Suppressor macrophage treated with lipopolysaccharide for 4 hours (primary cell): Measurements from ENCODE around the gene FOXP2.

Experiments used
- DNase-seq: peaks from one replicate; pipeline ENCODE4 v3.0.0-alpha.2; 2020

FOXP2 gene

DNA sequence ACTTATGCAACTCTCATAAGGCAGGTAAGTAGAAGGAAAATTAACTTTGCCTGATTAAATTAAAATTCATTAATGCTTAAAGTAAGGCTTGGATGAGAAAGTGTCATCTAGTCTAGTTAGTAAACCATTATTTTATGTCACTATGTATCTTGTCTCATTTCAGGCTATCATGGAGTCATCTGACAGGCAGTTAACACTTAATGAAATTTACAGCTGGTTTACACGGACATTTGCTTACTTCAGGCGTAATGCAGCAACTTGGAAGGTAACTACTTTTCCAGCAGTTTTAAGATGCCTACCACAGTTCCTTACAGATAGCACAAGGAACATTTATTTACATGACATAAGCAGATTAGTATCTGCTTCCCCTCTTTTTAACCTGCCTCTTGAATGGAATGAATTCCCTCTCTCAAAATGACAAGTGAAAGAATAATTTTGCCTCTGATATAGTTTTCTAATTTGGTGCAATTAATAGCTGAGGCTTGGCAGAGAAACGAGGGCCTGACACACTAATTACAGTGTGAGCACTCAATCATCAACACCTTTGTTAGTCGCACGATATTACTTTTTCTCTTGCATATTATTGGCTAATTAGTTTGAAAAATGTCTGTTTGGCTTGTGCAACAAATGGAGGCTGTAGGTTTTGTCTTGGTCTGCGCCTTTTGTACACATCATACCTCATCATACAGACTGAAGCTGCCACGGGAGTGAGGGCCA, 245.0 kb downstream of the FOXP2 start:
- no peak for DNase-seq

DNA sequence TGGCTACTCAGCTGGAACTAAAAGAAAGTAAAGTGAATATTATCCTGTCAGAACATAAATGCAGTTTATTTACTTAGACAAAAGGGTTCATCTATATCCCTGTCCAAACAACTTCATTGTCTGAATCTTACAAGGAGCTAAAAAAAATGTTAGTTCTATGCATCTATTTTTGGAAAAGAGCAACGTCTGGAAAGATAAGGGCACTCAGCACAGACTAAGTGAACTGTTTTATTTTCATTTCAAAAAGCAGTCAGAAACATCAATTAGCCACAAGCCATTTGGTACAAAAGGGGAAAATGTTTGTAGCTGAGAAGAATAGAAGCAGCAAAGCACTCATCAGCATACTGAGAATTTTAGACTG, 245.5 kb downstream of the FOXP2 start:
- no peak for DNase-seq

DNA sequence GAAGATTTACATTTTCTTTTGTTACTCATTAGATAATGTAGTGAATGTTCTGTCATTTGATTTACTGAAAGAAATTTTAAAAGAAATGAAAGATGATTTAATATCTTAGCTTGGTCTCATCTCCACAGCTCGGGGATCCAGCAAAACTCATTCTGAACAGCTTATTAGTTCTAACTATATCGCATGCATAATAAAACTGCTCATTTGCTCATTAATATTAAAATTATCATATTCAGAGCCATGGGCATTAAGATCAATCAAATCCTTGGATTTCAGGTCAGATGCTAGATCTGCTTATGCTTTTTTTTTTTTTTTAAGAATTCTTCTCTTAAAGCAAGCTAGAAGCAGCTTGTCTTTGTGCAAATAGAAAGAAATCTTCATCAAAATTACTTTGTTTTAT, 246.1 kb downstream of the FOXP2 start:
- no peak for DNase-seq

DNA sequence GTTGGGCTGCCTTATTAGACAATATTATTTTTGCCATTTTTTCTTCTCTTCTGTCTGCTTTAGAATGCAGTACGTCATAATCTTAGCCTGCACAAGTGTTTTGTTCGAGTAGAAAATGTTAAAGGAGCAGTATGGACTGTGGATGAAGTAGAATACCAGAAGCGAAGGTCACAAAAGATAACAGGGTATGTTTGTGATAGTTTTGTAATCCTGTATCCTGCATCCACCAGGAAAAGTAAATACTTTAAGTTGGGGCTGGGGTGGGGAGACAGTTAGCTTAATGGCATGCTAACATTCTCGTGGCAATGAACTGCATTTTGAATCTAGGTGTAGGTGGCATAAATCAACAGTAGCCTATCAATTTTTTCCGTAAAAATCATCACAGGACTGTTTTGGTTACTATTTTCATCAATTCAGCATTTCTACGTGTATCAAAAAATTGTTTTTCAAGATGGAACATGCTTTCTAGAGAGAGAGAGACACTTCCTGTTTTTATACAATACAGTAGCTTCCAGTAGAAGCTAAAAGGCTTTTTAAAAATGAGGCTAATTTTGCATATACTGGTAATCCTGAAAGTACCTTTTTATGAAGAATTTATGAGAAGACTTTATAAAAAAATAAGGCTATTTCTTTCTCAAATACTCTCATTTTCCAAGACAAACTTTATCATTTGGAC, 247.5 kb downstream of the FOXP2 start:
- DNase-seq, result no peak

DNA sequence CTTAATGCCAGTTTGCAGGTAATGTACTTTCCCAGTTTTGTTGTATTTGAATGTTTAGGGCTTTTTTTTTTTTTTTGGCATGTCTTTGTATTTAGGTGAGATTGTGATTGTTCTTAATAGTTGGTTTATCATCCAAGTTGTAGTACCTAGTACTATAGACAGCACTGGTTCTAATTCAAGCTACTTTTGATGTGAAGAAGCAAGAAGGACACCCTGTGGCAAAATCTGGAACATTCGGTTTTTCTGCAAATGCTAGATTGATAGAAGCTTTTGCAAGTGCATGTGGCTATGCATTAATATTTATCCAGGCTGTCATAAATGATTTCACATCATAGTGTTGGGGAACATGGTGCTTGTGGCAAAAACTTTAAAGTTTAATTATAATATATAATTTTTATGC, 248.9 kb downstream of the FOXP2 start:
- peak; percentile 3 for DNase-seq

DNA sequence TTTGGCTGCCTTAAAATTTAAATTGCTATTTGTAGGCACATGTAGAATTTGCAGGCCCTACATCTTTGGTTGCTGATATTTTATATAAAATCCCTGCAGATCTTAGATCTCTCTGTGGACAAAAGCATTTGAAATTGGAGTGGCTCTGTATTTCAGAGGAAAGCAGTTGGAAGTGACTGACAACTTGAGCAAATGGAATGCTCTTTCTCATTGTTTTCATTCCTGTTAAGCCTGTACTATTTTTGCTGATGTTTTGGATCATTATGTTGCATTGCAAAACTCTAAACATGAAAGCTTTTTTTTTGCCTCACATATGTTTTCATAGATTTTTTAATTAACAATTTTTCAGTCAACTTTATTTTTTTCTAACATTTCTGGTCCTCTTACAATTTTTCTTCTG, 256.1 kb downstream of the FOXP2 start:
- DNase-seq, result no peak

DNA sequence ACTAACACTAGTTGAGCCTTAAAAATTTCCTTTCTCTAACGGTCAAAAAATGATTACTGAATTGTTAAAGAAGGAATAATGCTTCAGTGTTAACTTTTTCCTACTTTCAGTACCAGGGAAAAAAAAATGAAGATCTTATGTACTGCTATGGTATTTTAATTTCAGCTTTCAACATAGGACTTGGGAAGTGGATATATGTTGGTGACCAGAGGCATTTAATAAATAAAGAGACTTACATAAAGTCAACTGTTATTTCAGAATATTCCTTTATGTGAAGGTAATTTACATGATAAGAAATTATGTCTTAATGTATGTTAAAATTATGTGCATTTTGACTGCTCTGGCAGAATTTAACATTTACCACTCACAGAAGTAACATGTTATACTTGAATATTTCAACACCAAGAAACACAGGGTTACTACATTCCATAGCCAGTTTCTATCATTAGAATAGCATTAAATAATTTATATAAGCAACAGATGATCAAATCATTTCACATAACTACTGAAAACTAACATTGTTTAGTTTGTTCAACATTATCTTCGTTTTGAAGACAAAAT, 257.0 kb downstream of the FOXP2 start:
- no peak for DNase-seq

DNA sequence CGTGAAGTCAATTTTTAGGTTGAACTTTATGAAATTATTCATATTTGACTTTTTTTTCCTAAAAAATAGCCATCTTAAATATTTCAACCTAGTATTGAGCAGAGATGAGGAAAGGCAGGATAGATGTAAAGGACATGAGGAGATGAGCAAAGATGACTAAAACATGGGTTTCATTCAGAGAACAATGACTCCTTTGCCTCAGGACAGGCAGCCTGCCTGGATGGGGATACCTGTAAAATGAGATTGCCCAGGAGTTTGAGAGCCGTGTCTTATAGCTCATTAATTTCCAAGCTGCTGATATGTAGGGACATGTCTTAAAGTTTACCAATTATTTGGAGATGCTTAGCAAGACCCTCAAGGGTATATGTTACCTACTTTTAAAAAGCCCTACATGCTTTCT, 263.5 kb downstream of the FOXP2 start:
- no peak for DNase-seq

DNA sequence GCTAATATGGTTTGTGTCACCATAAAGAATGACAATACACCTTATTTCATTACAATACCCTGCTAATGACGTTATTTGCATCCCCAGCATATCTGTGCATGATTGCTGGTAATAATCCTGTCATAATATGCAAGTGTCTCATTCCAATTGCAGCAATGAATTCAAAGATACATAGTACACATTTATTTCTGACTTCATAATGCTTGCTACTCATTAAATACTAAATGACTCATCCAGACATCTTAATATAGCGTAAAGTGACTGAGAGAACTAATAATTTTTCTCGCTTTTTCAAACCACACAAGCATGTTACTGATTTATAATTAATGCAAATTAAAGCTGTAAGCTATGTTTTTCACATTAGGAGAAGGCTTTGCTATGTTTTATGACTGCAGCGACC, 272.6 kb downstream of the FOXP2 start:
- DNase-seq, result no peak

DNA sequence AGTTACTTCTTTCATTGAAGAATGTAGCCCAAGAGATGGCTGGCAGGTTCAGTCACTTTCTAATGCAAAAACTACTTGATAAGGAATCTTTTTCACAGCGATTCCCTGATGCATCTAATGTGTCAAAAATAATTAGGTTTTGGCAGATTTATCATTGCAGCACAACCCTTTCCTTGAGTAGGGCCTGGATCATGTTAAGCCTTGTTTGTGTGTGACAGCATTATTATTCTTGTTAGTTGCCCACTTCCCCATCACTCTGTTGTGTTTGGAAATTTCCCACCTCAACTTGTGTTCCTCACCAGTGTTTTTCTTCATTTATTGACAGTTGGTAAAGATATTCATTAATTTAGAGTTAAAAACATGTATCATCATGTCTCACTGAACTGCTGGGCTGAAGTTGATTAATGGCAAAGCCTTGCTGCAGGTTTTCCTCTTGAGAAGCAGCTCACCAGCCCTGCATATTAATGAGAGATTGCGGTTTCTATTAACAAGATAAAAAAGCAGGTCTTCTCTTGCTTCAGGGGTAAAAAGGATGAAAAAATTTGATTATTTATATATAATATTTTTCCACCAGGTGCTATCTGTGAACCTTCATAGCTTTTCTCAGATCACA, 273.9 kb downstream of the FOXP2 start:
- DNase-seq, result no peak

DNA sequence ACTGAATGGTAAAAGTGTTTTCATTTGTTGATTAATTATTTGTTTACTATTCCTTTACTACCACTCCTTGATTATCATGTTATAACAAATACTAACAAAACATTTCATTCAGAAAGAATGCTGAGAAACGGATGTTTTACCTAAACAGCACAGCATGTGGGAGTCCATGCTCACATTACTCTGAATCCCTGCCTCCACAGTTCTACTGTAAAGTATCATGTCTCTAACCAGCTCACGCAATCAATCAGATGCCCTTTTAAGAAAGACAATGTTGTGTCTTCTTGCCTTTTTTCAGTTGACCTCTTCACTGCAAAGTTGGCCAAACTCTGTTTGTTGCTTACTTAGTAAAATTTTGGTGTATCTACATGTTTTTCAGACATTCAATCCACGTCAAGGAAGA, 274.8 kb downstream of the FOXP2 start:
- DNase-seq, result no peak

DNA sequence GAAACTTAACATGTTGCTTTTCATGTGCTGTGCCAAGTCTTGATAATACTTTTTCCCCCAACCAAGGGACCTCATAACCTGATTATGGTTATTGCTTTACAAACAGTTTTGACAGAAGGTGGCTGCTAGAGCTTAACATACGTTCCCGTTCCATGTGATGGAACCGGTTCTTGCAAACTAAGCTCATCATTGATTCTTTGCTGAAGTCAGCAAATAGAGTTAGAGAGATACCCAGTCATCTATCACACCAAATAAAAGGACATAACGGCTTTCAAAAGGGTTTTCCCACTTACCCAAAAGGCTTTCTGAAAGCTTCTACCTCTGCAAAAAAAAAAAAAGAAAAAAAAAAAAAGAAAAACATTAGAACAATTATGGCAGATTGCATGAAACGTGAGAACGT, 277.0 kb downstream of the FOXP2 start:
- DNase-seq, result no peak

DNA sequence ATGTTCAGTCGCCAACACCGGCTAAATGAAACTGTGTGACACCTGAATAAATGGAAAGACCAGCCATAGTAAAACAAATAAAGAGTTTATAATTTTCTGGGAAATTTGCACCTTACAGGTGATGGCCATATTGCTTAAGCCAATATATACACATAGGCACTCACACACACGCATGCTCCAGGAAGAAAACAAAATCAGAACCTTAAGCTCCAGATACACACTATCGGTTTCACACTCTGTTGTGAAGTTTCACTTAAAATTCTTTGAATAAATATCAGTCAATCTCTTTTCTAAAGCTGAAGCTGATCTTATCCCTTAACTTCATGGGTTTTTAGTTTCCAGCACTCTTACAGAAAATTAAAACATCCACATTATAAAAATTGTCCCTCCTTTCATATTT, 280.6 kb downstream of the FOXP2 start:
- DNase-seq, result no peak

DNA sequence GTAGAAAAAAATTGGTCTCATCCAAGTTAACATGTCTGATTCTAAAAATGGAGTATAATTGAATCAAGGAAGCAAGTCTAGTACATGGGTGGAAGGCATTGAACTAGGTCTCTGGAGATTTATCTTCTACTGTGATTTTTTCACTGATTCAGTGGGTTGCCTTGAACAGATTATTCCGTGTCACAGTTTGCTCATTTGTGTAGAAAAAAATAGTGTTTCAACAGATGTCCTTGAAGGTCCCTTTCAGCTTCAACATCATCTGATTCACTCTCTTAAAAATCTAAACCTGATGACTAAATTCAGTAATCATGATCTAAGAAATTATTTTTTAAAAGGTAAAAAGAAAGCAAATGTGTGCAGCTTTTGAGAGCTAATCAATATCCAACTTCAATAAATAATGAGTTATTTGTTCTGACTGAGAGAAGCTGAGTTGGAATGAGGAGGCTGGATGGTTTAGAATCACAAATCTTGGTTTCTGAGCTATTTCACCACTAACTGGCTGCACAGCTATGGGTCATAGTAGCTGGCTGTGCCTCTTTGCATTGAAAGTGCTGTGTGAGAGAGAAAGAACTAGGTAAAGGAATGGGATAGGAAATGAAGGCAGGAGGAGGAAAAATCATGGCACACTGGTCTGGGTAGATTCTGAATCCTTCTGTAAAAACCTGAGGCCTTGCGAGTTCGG, 285.8 kb downstream of the FOXP2 start:
- no peak for DNase-seq

DNA sequence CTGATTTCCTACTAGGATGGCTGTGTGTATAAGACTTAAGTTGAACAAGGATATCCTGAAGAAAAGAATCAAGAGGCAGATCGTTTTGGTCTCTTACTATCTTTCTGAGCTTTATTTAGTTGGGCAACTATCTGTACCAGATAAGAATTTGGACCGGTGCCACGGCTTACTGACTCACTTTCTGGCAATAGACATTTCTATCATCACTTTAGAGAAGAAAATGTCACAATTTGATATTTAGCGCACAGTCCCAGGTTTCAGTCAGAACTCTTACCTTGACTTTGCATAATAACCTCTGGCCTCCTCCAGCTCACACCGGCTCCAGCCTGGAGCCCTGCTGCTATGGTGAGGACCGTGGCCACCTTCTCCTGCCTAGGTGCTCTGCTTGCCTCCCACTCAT, 289.1 kb downstream of the FOXP2 start:
- DNase-seq, result no peak

DNA sequence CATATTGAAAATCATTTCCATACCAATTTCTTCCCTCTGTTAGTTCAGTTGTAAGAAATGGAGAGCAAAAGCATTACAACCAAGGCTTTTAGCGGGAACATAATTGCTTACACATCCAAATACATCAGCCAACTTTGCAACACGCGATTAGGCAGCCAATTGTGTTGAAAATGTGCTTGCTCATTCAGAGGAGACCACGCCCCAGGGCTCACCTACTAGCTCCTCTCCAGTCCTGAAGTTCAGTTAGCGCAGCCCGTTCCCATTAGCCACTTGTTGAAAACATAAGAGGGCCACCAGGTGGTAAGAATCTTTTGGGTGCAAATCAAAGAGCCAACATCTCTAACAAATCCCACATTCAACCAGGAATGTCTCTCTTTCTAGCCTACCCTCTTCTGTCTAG, 294.0 kb downstream of the FOXP2 start:
- no peak for DNase-seq

DNA sequence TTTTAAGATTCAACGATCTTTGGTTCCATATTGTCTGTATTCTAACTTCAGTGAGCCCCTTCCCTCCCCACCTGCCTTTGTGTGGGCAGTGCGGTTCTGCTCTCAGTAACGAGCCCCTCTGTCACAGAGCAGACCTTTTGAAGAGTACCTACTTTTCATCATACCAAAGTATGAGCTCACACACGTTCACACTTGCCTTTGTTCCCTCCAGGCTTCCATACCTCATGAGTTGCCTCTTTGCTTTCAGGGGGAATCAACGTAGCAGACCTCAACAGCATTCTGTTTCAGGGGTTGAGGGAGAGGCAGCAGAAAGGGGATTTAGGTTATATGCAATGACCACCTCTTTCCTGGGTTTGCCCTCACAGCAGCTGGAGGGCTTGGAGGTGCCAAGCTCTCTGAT, 295.9 kb downstream of the FOXP2 start:
- no peak for DNase-seq

DNA sequence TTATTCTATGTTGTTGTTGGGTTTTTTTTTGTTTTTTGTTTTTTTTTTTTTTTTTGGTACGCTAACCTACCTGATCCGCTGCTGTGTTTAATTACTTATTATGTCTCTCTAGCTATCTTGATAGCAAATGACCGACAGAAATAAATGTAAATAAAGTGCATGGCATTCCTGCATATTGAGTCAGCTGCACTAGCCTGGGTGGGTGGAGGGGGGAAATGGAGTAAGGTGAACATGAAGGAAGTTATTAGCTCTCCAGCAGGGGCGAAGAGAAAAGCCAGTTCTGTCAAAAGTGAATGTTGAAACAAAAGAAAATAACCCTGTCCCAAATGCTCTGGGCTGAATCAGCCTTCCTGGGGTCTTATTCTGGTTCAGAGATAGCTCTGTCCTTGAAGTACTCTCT, 296.6 kb downstream of the FOXP2 start:
- no peak for DNase-seq

DNA sequence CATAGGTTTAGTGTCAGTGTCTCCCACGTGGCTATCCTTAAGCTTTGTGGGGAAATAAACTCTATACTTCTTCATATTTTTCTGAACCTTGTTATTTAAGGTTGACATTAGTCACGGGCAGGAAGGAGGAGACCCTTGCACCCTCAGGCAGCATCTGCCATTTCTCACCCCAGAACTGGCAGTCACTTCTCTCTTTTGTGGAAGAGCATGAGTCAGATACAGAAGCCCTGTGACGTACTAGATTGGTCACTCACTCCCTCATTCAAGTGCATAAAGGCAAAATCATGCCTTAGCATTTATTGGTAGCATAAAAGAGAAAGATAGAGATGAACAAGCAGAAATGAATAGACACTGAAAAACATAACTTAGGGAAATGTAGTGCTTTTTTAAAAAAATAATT, 301.3 kb downstream of the FOXP2 start:
- DNase-seq, result no peak

DNA sequence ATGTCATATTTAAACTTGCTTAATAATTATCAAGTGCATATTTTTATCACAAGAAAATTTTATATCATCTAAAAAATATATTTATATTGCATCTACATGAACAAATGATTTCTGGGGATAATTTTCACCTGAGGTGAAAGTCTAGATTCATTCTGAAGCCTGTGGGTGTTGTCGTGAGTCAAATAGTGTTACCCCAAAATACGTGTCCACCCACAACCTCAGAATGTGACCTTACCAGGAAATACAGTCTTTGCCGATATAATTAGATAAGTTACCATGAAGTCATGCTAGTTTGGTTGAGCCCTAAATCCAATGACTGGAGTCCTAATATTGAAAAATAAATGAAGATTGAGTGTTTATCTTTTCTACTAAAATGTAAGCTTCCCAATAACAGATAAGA, 304.2 kb downstream of the FOXP2 start:
- no peak for DNase-seq

DNA sequence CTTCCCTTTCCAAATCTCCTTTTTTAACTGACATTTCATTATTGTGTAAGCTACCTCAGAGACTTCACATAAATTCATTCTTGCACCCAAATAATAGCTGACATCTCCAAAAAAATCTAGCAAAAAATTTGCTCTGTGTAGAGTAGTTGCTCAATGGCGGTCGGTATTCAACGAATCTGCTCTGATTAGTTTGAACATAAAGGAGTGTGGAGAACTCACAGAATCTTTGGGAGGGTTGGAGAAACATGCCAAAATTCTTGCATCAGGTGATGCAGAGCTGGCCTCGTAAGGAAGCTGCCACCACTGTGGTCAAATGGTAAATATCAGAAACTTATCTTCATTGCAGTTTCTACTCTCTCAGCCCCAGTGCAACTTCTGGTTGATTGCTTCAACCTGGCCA, 306.1 kb downstream of the FOXP2 start:
- DNase-seq, result no peak

DNA sequence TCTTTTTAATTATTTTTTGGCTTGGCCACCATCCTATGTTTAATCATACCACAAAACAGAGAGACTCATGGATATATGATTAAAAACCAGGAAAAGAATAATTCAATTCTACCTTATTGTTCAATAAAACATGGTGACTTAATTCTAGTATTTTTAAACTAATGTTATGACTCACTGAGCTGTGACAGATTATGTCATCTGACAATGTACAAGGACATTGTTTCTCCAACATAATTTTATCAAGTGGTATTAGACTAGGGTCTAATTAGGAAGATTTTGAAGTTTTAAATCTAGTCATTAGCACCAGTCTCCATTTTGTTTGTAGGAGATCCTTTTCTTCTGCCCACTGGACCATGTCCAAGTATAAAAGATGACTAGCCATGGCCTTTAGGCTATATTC, 307.9 kb downstream of the FOXP2 start:
- no peak for DNase-seq

DNA sequence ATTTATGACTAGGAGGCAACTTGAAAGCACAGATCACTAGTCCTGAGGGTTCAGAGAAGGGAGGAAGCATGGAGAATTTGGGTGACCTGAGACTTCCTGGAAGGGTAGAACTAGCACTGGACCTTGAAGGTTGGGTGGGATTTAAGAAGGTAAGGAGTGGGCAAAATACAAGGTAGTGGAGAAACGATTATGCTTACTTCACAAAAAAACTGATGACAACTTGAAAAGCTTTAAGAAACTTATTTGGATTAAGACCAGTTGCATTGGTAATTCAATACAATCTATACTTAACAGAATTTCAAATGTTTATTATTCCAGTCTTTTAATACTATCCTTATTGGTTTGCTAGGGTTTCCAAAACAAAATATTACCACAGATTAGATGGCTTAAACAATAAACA, 308.7 kb downstream of the FOXP2 start:
- no peak for DNase-seq

DNA sequence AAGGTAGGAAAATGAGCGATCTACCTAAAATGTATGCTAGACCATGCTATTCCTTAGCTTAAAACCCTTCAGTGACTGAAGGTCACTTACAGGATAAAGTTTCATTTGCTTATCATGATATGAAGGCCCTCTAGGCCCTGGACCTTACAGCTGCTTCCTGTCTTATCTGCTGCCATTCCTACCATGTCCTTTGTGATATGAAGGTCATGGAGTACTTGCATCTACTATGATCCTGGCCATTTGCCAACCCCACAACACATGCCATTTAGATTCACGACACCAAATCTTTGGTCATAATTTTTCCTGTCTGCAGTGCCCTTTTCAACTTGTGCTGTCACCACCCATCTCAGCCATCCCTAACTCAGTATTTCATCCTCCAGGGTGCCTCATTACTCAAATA, 325.5 kb downstream of the FOXP2 start:
- no peak for DNase-seq
